NCI-H345 (cell line): ENCODE results near the gene SPDYE16.
"Not testable (repeated sequence)": the region's sequence is repeated elsewhere in the genome, so short reads cannot be mapped to it uniquely, and the experiment has no call there.

Experiments used
- DNase-seq: peaks from one replicate; lab custom pipeline; 2025; lab: John Stamatoyannopoulos, UW

The SPDYE16 gene

GRCh38 chr7:76543197-76543596 lies at the start of gene SPDYE16:
TSS of gene SPDYE16 (minus strand) at chr7:76543297. CDS start at chr7:76541459, 1,838 bp downstream.
- DNase-seq = not testable (repeated sequence)

- not testable (repeated sequence) for DNase-seq
Measured at GRCh38 chr7:76592694-76593093, 49.6 kb upstream of the SPDYE16 start.

GRCh38 chr7:76591602-76592304 lies 48.7 kb upstream of the SPDYE16 start:
- not testable (repeated sequence) for DNase-seq

- DNase-seq = not testable (repeated sequence)
Measured at GRCh38 chr7:76591033-76591432, 47.9 kb upstream of the SPDYE16 start.

GRCh38 chr7:76588586-76588985 lies 45.5 kb upstream of the SPDYE16 start:
- not testable (repeated sequence) for DNase-seq

GRCh38 chr7:76586585-76587315 lies 43.7 kb upstream of the SPDYE16 start:
- not testable (repeated sequence) for DNase-seq

GRCh38 chr7:76583636-76584281 lies 40.7 kb upstream of the SPDYE16 start:
- not testable (repeated sequence) for DNase-seq

- DNase-seq = peak; percentile 56
Measured at GRCh38 chr7:76582848-76583631, 39.9 kb upstream of the SPDYE16 start.

- not testable (repeated sequence) for DNase-seq
Measured at GRCh38 chr7:76575919-76576655, 33.0 kb upstream of the SPDYE16 start.

- DNase-seq = not testable (repeated sequence)
Measured at GRCh38 chr7:76575431-76575830, 32.3 kb upstream of the SPDYE16 start.

GRCh38 chr7:76572296-76572695 lies 29.2 kb upstream of the SPDYE16 start:
- not testable (repeated sequence) for DNase-seq

GRCh38 chr7:76570324-76570775 lies 27.3 kb upstream of the SPDYE16 start:
- DNase-seq = not testable (repeated sequence)

GRCh38 chr7:76568742-76569141 lies 25.6 kb upstream of the SPDYE16 start:
- DNase-seq = not testable (repeated sequence)

- DNase-seq = not testable (repeated sequence)
Measured at GRCh38 chr7:76567753-76568152, 24.7 kb upstream of the SPDYE16 start.

- DNase-seq = not testable (repeated sequence)
Measured at GRCh38 chr7:76567311-76567710, 24.2 kb upstream of the SPDYE16 start.

GRCh38 chr7:76565001-76565400 lies 21.9 kb upstream of the SPDYE16 start:
- DNase-seq = not testable (repeated sequence)

GRCh38 chr7:76561342-76561741 lies 18.2 kb upstream of the SPDYE16 start:
- not testable (repeated sequence) for DNase-seq

GRCh38 chr7:76560157-76560556 lies 17.1 kb upstream of the SPDYE16 start:
- not testable (repeated sequence) for DNase-seq

- DNase-seq = not testable (repeated sequence)
Measured at GRCh38 chr7:76559685-76560084, 16.6 kb upstream of the SPDYE16 start.

GRCh38 chr7:76551992-76552391 lies 8.9 kb upstream of the SPDYE16 start:
- not testable (repeated sequence) for DNase-seq

GRCh38 chr7:76549855-76550248 lies 6.8 kb upstream of the SPDYE16 start:
- DNase-seq = not testable (repeated sequence)
